Lower leg skin (tissue), 3 donors: ENCODE results near the gene UTP18.

Experiments
- CTCF ChIP-seq, 3 donors: fragments of 450-650 bp; IDR thresholded peaks; one replicate each; pipeline ENCODE4 v1.5.1; 2016; ENCODE audit warnings: antibody characterized with exemption in 3 of 3, mild to moderate bottlenecking in 3 of 3, moderate library complexity in 2 of 3
- POLR2A ChIP-seq, 2 donors: fragments of 450-650 bp; IDR thresholded peaks; one replicate each; pipeline ENCODE4 v1.6.1; 2016 to 2017; ENCODE audit warnings: antibody characterized with exemption in 2 of 2, mild to moderate bottlenecking in 1 of 2, moderate library complexity in 1 of 2

GRCh38 chr17:51344532-51344931 lies 84.2 kb downstream of the UTP18 start:
- TF ChIP-seq POLR2A (IDR thresholded peaks at IDR 0.05) (no peak), CTCF (IDR thresholded peaks at IDR 0.05) (no peak)
